Measurements from ENCODE around the gene ACOT7.

Gene ACOT7

GRCh38 chr1:6329396-6329795 lies 64.2 kb downstream of the ACOT7 start:
- H2AFZ ChIP-seq (ENCODE audit: low read depth, low read length): no peak overlapping the region
- DNase-seq: no peak
- no peak overlapping the region for H3K4me3 ChIP-seq (ENCODE audit: low read depth in 1 of 2, low read length in 2 of 2)
- peaks cover 86% of the 10 kb centered on the region for H3K36me3 ChIP-seq (ENCODE audit: insufficient read depth, low read length)
- TF ChIP-seq EZH2 (IDR thresholded peaks at IDR 0.05; ENCODE audit: borderline replicate concordance, low read depth, low read length, severe bottlenecking): no peak
- TF ChIP-seq, protein P1, sequence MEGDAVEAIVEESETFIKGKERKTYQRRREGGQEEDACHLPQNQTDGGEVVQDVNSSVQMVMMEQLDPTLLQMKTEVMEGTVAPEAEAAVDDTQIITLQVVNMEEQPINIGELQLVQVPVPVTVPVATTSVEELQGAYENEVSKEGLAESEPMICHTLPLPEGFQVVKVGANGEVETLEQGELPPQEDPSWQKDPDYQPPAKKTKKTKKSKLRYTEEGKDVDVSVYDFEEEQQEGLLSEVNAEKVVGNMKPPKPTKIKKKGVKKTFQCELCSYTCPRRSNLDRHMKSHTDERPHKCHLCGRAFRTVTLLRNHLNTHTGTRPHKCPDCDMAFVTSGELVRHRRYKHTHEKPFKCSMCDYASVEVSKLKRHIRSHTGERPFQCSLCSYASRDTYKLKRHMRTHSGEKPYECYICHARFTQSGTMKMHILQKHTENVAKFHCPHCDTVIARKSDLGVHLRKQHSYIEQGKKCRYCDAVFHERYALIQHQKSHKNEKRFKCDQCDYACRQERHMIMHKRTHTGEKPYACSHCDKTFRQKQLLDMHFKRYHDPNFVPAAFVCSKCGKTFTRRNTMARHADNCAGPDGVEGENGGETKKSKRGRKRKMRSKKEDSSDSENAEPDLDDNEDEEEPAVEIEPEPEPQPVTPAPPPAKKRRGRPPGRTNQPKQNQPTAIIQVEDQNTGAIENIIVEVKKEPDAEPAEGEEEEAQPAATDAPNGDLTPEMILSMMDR (IDR thresholded peaks at IDR 0.05; ENCODE audit: borderline replicate concordance, extremely low read depth, low read length, poor library complexity, severe bottlenecking): no peak
- no peak for ATAC-seq (ENCODE audit: insufficient read depth, low read depth)
- H3K27me3 ChIP-seq (ENCODE audit: insufficient read depth, low read length, poor library complexity): no peaks in the 10 kb centered on the region
- H3K9ac ChIP-seq (ENCODE audit: low read depth, low read length): no peak overlapping the region
- H3K27ac ChIP-seq (ENCODE audit: low read length): no peak overlapping the region
- peaks cover 42% of the 10 kb centered on the region; the same call in 1 of the 2 replicates for H4K20me1 ChIP-seq (ENCODE audit: insufficient read depth, low read length)
- H3K79me2 ChIP-seq (ENCODE audit: insufficient read depth, low read length): peaks cover 2% of the 10 kb centered on the region; the same call in 1 of the 2 replicates
- H3K4me1 ChIP-seq (ENCODE audit: insufficient read depth, low read length): no peaks in the 10 kb centered on the region
- H3K4me2 ChIP-seq (ENCODE audit: insufficient read depth, low read length): no peak overlapping the region
- H3K9me3 ChIP-seq (ENCODE audit: insufficient read depth, low read length, severe bottlenecking): no peaks in the 10 kb centered on the region

DNA sequence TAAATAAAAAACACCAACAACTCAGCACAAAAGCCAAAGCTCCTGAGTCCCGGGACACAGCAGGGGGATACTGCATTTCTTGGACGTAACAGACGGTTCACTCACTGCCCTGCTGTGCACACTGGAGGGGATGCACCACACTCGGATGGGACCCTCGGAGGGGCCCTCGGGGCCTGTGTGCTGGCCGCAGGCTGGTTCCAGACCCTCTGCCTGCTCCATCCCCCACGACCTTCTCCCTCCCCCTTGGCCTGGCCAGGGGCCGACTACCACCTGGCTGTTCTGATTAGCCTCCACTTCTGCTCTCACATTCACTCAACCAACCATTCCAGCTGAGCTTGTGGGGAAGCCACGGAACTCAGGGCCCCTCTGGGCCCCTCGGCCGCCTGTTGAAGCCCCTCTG lies 64.9 kb downstream of the ACOT7 start:
- peaks cover 36% of the 10 kb centered on the region; the same call in 1 of the 2 replicates for H4K20me1 ChIP-seq (ENCODE audit: insufficient read depth, low read length)
- no peak overlapping the region for H2AFZ ChIP-seq (ENCODE audit: low read depth, low read length)
- H3K27me3 ChIP-seq (ENCODE audit: insufficient read depth, low read length, poor library complexity): no peaks in the 10 kb centered on the region
- no peaks in the 10 kb centered on the region for H3K9me3 ChIP-seq (ENCODE audit: insufficient read depth, low read length, severe bottlenecking)
- ATAC-seq (ENCODE audit: insufficient read depth, low read depth) (no peak), DNase-seq (no peak)
- no peak for TF ChIP-seq EZH2 (IDR thresholded peaks at IDR 0.05; ENCODE audit: borderline replicate concordance, low read depth, low read length, severe bottlenecking)
- TF ChIP-seq, protein P1 (IDR thresholded peaks at IDR 0.05; ENCODE audit: borderline replicate concordance, extremely low read depth, low read length, poor library complexity, severe bottlenecking): no peak
- H3K4me3 ChIP-seq (ENCODE audit: low read depth in 1 of 2, low read length in 2 of 2): no peak overlapping the region
- H3K4me2 ChIP-seq (ENCODE audit: insufficient read depth, low read length): no peak overlapping the region
- no peaks in the 10 kb centered on the region for H3K4me1 ChIP-seq (ENCODE audit: insufficient read depth, low read length)
- H3K27ac ChIP-seq (ENCODE audit: low read length): no peak overlapping the region
- peaks cover 2% of the 10 kb centered on the region; the same call in 1 of the 2 replicates for H3K79me2 ChIP-seq (ENCODE audit: insufficient read depth, low read length)
- H3K9ac ChIP-seq (ENCODE audit: low read depth, low read length): no peak overlapping the region
- H3K36me3 ChIP-seq (ENCODE audit: insufficient read depth, low read length): peaks cover 85% of the 10 kb centered on the region

DNA sequence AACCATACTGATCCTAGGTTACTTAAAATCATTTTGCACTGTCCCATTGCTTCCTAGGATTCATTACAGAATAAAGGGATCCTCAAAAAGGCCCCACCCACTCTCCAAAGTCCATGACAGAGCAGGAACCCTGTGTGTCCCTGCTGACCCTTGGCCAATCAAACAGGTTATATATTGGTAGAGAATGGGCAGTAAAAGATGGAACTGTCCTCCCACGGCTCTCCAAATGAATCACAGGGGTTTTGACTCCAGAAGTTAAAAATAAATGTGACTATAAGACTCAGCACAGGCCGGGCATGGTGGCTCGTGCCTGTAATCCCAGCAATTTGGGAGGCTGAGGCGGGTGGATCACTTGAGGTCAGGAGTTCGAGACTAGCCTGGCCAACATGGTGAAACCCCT lies 65.5 kb downstream of the ACOT7 start:
- TF ChIP-seq EZH2 (IDR thresholded peaks at IDR 0.05; ENCODE audit: borderline replicate concordance, low read depth, low read length, severe bottlenecking): no peak
- TF ChIP-seq, protein P1 (IDR thresholded peaks at IDR 0.05; ENCODE audit: borderline replicate concordance, extremely low read depth, low read length, poor library complexity, severe bottlenecking): no peak
- Histone ChIP-seq H2AFZ (ENCODE audit: low read depth, low read length) (no peak overlapping the region), H3K4me1 (ENCODE audit: insufficient read depth, low read length) (no peaks in the 10 kb centered on the region), H3K27me3 (ENCODE audit: insufficient read depth, low read length, poor library complexity) (no peaks in the 10 kb centered on the region), H3K4me2 (ENCODE audit: insufficient read depth, low read length) (no peak overlapping the region), H3K9ac (ENCODE audit: low read depth, low read length) (no peak overlapping the region), H3K9me3 (ENCODE audit: insufficient read depth, low read length, severe bottlenecking) (no peaks in the 10 kb centered on the region), H3K4me3 (ENCODE audit: low read depth in 1 of 2, low read length in 2 of 2) (no peak overlapping the region), H4K20me1 (ENCODE audit: insufficient read depth, low read length) (peaks cover 33% of the 10 kb centered on the region; the same call in 1 of the 2 replicates), H3K27ac (ENCODE audit: low read length) (no peak overlapping the region), H3K79me2 (ENCODE audit: insufficient read depth, low read length) (peaks cover 2% of the 10 kb centered on the region; the same call in 1 of the 2 replicates), H3K36me3 (ENCODE audit: insufficient read depth, low read length) (peaks cover 83% of the 10 kb centered on the region)
- DNase-seq: no peak
- ATAC-seq (ENCODE audit: insufficient read depth, low read depth): no peak
